Tibial nerve (tissue), 3 donors: ENCODE measurements around the gene DPH2.

Experiments used
- CTCF ChIP-seq, 5 experiments: fragments of 200-600 bp in 3 of 5; fragments of 450-650 bp in 2 of 5; sonication (generic) in 3 of 5; IDR thresholded peaks; one replicate each; pipeline ENCODE4 v1.5.1; 2016 to 2019; ENCODE audit warnings: antibody characterized with exemption in 5 of 5, mild to moderate bottlenecking in 3 of 5, moderate library complexity in 2 of 5
- POLR2A ChIP-seq, 2 donors: fragments of 450-650 bp; IDR thresholded peaks; one replicate each; pipeline ENCODE4 v1.6.1; 2017; ENCODE audit warnings: antibody characterized with exemption in 2 of 2, mild to moderate bottlenecking in 2 of 2, moderate library complexity in 2 of 2

- TF ChIP-seq CTCF (IDR thresholded peaks at IDR 0.05) (no peak), POLR2A (IDR thresholded peaks at IDR 0.05) (no peak)
These were observed 7.8 kb downstream of the DPH2 start for GRCh38 chr1:43977376-43978263.
